SK-N-SH treated with all-trans-retinoic acid at 6 μM for 48 hours (cell line): ENCODE measurements around the gene ELOVL6.
"Not testable (repeated sequence)": the region's sequence is repeated elsewhere in the genome, so short reads cannot be mapped to it uniquely, and the experiment has no call there.

Experiments used
- ATAC-seq: fragments of 200-7000 bp; cut with Tn5 transposase; 3 replicates; pipeline ENCODE4 v1.9.1; 2020; ENCODE audit warnings: mild to moderate bottlenecking, moderate library complexity
- ARNTL ChIP-seq: fragments of 450-650 bp; formaldehyde crosslinking; IDR thresholded peaks from 2 replicates; pipeline ENCODE4 v1.5.0; 2020; ENCODE audit warnings: low read depth, mild to moderate bottlenecking, moderate library complexity, borderline replicate concordance
- BACH2 ChIP-seq: fragments of 250-450 bp; sonication (Bioruptor Pico); IDR thresholded peaks from 2 replicates; pipeline ENCODE4 v1.9.0; 2021; ENCODE audit warnings: mild to moderate bottlenecking, borderline replicate concordance
- CREB5 ChIP-seq: fragments of 250-450 bp; sonication (Bioruptor Pico); IDR thresholded peaks from 2 replicates; pipeline ENCODE4 v1.5.1; 2020; ENCODE audit warnings: low read depth, mild to moderate bottlenecking, moderate library complexity
- CSDC2 ChIP-seq: fragments of 250-450 bp; sonication (Bioruptor Pico); IDR thresholded peaks from 2 replicates; pipeline ENCODE4 v1.5.0; 2020; ENCODE audit warnings: mild to moderate bottlenecking, moderate library complexity
- CSRNP3 ChIP-seq: fragments of 250-450 bp; sonication (Bioruptor Pico); IDR thresholded peaks from 2 replicates; pipeline ENCODE4 v1.5.1; 2021; ENCODE audit warnings: mild to moderate bottlenecking, moderate library complexity
- ESRRG ChIP-seq: fragments of 250-450 bp; sonication (Bioruptor Pico); IDR thresholded peaks from 2 replicates; pipeline ENCODE4 v1.6.1; 2021; ENCODE audit warnings: mild to moderate bottlenecking
- GLIS3 ChIP-seq: fragments of 250-450 bp; sonication (Bioruptor Pico); IDR thresholded peaks from 2 replicates; pipeline ENCODE4 v1.5.0; 2020; ENCODE audit warnings: mild to moderate bottlenecking, moderate library complexity
- ISL1 ChIP-seq: fragments of 250-450 bp; sonication (Bioruptor Pico); IDR thresholded peaks from 2 replicates; pipeline ENCODE4 v2.1.2; 2022; ENCODE audit warnings: mild to moderate bottlenecking, moderate library complexity
- OSR1 ChIP-seq: fragments of 250-450 bp; sonication (Bioruptor Pico); IDR thresholded peaks from 2 replicates; pipeline ENCODE4 v1.8.0; 2022; ENCODE audit warnings: moderate library complexity, mild to moderate bottlenecking, inconsistent platforms
- POU6F1 ChIP-seq: fragments of 250-450 bp; sonication (Bioruptor Pico); IDR thresholded peaks from 2 replicates; pipeline ENCODE4 v1.8.0; 2021; ENCODE audit warnings: low read depth, mild to moderate bottlenecking, moderate library complexity, borderline replicate concordance
- PPARA ChIP-seq: fragments of 250-450 bp; sonication (Bioruptor Pico); IDR thresholded peaks from 2 replicates; pipeline ENCODE4 v1.5.0; 2020; ENCODE audit warnings: mild to moderate bottlenecking, borderline replicate concordance
- RARB ChIP-seq: fragments of 250-450 bp; sonication (Bioruptor Pico); IDR thresholded peaks from 2 replicates; pipeline ENCODE4 v1.8.0; 2021; ENCODE audit warnings: mild to moderate bottlenecking, moderate library complexity
- SNAI2 ChIP-seq: fragments of 250-450 bp; sonication (Bioruptor Pico); IDR thresholded peaks from 2 replicates; pipeline ENCODE4 v1.5.0; 2020; ENCODE audit warnings: mild to moderate bottlenecking, moderate library complexity
- TCF4 ChIP-seq: fragments of 250-450 bp; sonication (Bioruptor Pico); IDR thresholded peaks from 2 replicates; pipeline ENCODE4 v1.8.0; 2021; ENCODE audit warnings: mild to moderate bottlenecking, moderate library complexity, borderline replicate concordance
- TOX ChIP-seq: fragments of 250-450 bp; sonication (Bioruptor Pico); IDR thresholded peaks from 2 replicates; pipeline ENCODE4 v1.8.0; 2021; ENCODE audit warnings: mild to moderate bottlenecking, moderate library complexity, borderline replicate concordance
- TSHZ2 ChIP-seq: fragments of 250-450 bp; sonication (Bioruptor Pico); IDR thresholded peaks from 2 replicates; pipeline ENCODE4 v1.5.0; 2020; ENCODE audit warnings: mild to moderate bottlenecking, moderate library complexity
- ZFP3 ChIP-seq: fragments of 250-450 bp; sonication (Bioruptor Pico); IDR thresholded peaks from 2 replicates; pipeline ENCODE4 v1.5.0; 2020; ENCODE audit warnings: mild to moderate bottlenecking, moderate library complexity
- ZFP30 ChIP-seq: fragments of 450-650 bp; formaldehyde crosslinking; IDR thresholded peaks from 2 replicates; pipeline ENCODE4 v1.5.0; 2022; ENCODE audit warnings: mild to moderate bottlenecking, moderate library complexity
- ZNF565 ChIP-seq: fragments of 450-650 bp; formaldehyde crosslinking; conservative IDR thresholded peaks from 2 replicates; pipeline ENCODE4 v1.5.0; 2020; ENCODE audit warnings: low read depth, mild to moderate bottlenecking, moderate library complexity
- ZNF8 ChIP-seq: fragments of 450-650 bp; formaldehyde crosslinking; IDR thresholded peaks from 2 replicates; pipeline ENCODE4 v1.5.0; 2020; ENCODE audit warnings: mild to moderate bottlenecking, moderate library complexity
- TF ChIP-seq, protein P1 (sequence below): fragments of 250-450 bp; sonication (Bioruptor Pico); IDR thresholded peaks from 2 replicates; pipeline ENCODE4 v1.8.0; 2020; ENCODE audit warnings: mild to moderate bottlenecking, moderate library complexity, borderline replicate concordance

Gene ELOVL6

GRCh38 chr4:110245577-110245976 is 47.2 kb upstream of the ELOVL6 start:
- ATAC-seq: peak; percentile 82

DNA sequence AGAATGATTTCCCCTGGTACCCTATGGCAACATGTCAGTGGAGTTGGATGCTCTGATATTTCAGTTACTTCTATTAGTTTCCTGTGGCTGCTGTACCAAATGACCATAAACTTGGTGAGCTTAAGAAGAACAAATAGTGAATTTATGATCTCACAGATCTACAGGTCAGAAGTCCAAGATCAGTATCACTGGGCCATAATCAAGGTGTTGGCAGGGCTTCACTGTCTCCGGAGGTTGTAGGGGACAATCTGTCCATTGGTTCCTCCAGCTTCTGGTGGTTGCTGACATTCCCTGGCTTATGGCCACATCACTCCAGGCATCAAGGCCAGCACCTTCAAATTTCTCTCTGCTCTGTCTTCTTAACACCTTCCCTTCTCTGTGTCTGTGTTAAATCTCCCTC is 37.9 kb upstream of the ELOVL6 start:
- no peak for ATAC-seq
- TF ChIP-seq ZFP3 (CRISPR knock-in tag): no peak
- TF ChIP-seq CSRNP3 (CRISPR knock-in tag): no peak
- TF ChIP-seq ZNF565: no peak
- TF ChIP-seq CSDC2 (CRISPR knock-in tag): no peak
- TF ChIP-seq POU6F1: no peak
- TF ChIP-seq, protein P1, sequence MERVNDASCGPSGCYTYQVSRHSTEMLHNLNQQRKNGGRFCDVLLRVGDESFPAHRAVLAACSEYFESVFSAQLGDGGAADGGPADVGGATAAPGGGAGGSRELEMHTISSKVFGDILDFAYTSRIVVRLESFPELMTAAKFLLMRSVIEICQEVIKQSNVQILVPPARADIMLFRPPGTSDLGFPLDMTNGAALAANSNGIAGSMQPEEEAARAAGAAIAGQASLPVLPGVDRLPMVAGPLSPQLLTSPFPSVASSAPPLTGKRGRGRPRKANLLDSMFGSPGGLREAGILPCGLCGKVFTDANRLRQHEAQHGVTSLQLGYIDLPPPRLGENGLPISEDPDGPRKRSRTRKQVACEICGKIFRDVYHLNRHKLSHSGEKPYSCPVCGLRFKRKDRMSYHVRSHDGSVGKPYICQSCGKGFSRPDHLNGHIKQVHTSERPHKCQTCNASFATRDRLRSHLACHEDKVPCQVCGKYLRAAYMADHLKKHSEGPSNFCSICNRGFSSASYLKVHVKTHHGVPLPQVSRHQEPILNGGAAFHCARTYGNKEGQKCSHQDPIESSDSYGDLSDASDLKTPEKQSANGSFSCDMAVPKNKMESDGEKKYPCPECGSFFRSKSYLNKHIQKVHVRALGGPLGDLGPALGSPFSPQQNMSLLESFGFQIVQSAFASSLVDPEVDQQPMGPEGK (CRISPR knock-in tag): no peak
- TF ChIP-seq ZNF8 (CRISPR knock-in tag): no peak
- TF ChIP-seq OSR1: no peak
- TF ChIP-seq ZFP30 (CRISPR knock-in tag): no peak
- no peak for TF ChIP-seq GLIS3 (CRISPR knock-in tag)
- no peak for TF ChIP-seq SNAI2
- TF ChIP-seq ISL1: no peak
- TF ChIP-seq CREB5: no peak
- no peak for TF ChIP-seq ESRRG (CRISPR knock-in tag)
- no peak for TF ChIP-seq RARB (CRISPR knock-in tag)

More at GRCh38 chr4:110245577-110245976, 47.2 kb upstream of the ELOVL6 start:
- TF ChIP-seq ZFP3 (CRISPR knock-in tag) (no peak), PPARA (CRISPR knock-in tag) (no peak), TCF4 (no peak), ARNTL (CRISPR knock-in tag) (no peak), CSDC2 (CRISPR knock-in tag) (no peak), GLIS3 (CRISPR knock-in tag) (no peak), ESRRG (CRISPR knock-in tag) (no peak)

DNA sequence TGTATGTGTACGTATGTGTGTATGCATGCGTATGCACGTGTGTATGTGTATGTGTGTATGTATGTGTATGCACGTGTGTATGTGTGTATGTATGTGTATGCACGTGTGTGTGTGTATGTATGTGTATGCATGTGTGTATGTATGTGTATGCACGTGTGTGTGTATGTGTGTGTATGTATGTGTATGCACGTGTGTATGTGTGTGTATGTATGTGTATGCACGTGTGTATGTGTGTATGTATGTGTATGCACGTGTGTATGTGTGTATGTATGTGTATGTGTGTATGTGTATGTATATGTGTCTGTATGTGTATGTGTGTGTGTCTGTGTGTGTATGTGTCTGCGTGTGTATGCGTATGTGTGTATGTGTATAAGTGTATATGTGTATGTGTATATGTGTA is 35.2 kb upstream of the ELOVL6 start:
- ATAC-seq: not testable (repeated sequence)

GRCh38 chr4:110231869-110232268 is 33.5 kb upstream of the ELOVL6 start:
- no peak for ATAC-seq

More at GRCh38 chr4:110231869-110232268, 33.5 kb upstream of the ELOVL6 start:
- no peak for TF ChIP-seq ISL1
- no peak for TF ChIP-seq BACH2 (CRISPR knock-in tag)
- no peak for TF ChIP-seq TCF4
- TF ChIP-seq CSDC2 (CRISPR knock-in tag): no peak
- TF ChIP-seq TOX: no peak
- no peak for TF ChIP-seq POU6F1
- TF ChIP-seq ZFP3 (CRISPR knock-in tag): no peak
- TF ChIP-seq ZNF8 (CRISPR knock-in tag): no peak
- no peak for TF ChIP-seq ZFP30 (CRISPR knock-in tag)
- no peak for TF ChIP-seq GLIS3 (CRISPR knock-in tag)
- no peak for TF ChIP-seq TSHZ2
- no peak for TF ChIP-seq RARB (CRISPR knock-in tag)
- no peak for TF ChIP-seq PPARA (CRISPR knock-in tag)
- TF ChIP-seq OSR1: no peak
- TF ChIP-seq, protein P1 (CRISPR knock-in tag): no peak
